ENCODE measurements around the gene VPS50.

Gene VPS50

GRCh38 chr7:93231799-93232672 is at the start of gene VPS50:
VPS50 (plus strand) TSS chr7:93232366; CDS start chr7:93232468, 102 bp downstream.
- peak; percentile 82 to 90 for DNase-seq (ENCODE audit: low read depth in 2 of 2)

GRCh38 chr7:93185303-93186027 is 46.7 kb upstream of the VPS50 start:
- no peak for DNase-seq (ENCODE audit: low read depth in 2 of 2)

GRCh38 chr7:93188870-93189634 is 43.1 kb upstream of the VPS50 start:
- DNase-seq (ENCODE audit: low read depth in 2 of 2), result no peak

- no peak for DNase-seq (ENCODE audit: low read depth in 2 of 2)
These were observed 37.8 kb upstream of the VPS50 start for GRCh38 chr7:93194386-93194785.

- DNase-seq (ENCODE audit: low read depth in 2 of 2), result no peak
These were observed 35.8 kb upstream of the VPS50 start for GRCh38 chr7:93196336-93196735.

- DNase-seq (ENCODE audit: low read depth in 2 of 2), result no peak
These were observed 33.7 kb upstream of the VPS50 start for GRCh38 chr7:93198472-93198871.

GRCh38 chr7:93202594-93203250 is 29.4 kb upstream of the VPS50 start:
- no peak for DNase-seq (ENCODE audit: low read depth in 2 of 2)

- DNase-seq (ENCODE audit: low read depth in 2 of 2), result no peak
These were observed 28.7 kb upstream of the VPS50 start for GRCh38 chr7:93203496-93203895.

GRCh38 chr7:93205046-93205445 is 27.1 kb upstream of the VPS50 start:
- DNase-seq (ENCODE audit: low read depth in 2 of 2), result no peak

GRCh38 chr7:93211228-93211818 is 20.8 kb upstream of the VPS50 start:
- DNase-seq (ENCODE audit: low read depth in 2 of 2), result no peak

- no peak for DNase-seq (ENCODE audit: low read depth in 2 of 2)
These were observed 19.3 kb upstream of the VPS50 start for GRCh38 chr7:93212881-93213280.

- DNase-seq (ENCODE audit: low read depth in 2 of 2), result no peak
These were observed 13.0 kb upstream of the VPS50 start for GRCh38 chr7:93218997-93219827.

GRCh38 chr7:93219868-93220267 is 12.3 kb upstream of the VPS50 start:
- DNase-seq (ENCODE audit: low read depth in 2 of 2), result no peak

- no peak for DNase-seq (ENCODE audit: low read depth in 2 of 2)
These were observed 5.9 kb upstream of the VPS50 start, which contains the start of gene HEPACAM2 for GRCh38 chr7:93226310-93226709. HEPACAM2 (minus strand) TSS chr7:93226469.

GRCh38 chr7:93228302-93228701 is 3.9 kb upstream of the VPS50 start:
- DNase-seq (ENCODE audit: low read depth in 2 of 2), result no peak

- DNase-seq (ENCODE audit: low read depth in 2 of 2), result no peak
These were observed 907 bp upstream of the VPS50 start for GRCh38 chr7:93231259-93231658.

- no peak for DNase-seq (ENCODE audit: low read depth in 2 of 2)
These were observed 480 bp downstream of the VPS50 start for GRCh38 chr7:93232673-93233018.

GRCh38 chr7:93235541-93235940 is 3.4 kb downstream of the VPS50 start:
- DNase-seq (ENCODE audit: low read depth in 2 of 2), result no peak

GRCh38 chr7:93238131-93238530 is 6.0 kb downstream of the VPS50 start:
- DNase-seq (ENCODE audit: low read depth in 2 of 2), result no peak

GRCh38 chr7:93238748-93239147 is 6.6 kb downstream of the VPS50 start:
- DNase-seq (ENCODE audit: low read depth in 2 of 2), result no peak

Measured in stimulated activated CD8-positive, alpha-beta memory T cell treated with anti-CD3 and anti-CD28 coated beads, Interleukin-7, amount 100 ng/mL, for 4 hours (primary cell).